Dedifferentiated amniotic fluid mesenchymal stem cell (primary cell): Measurements from ENCODE around the gene TMEM72.

Experiments used
- DNase-seq: peaks from one replicate; pipeline ENCODE4 v3.0.0-alpha.2; 2016; ENCODE audit errors: extremely low spot score

The TMEM72 gene

GRCh38 chr10:44978570-44979280 lies 67.6 kb downstream of the TMEM72 start, which contains the start of gene DEPP1:
Gene DEPP1, minus strand, starts transcription at chr10:44978809. Its CDS starts 779 bp downstream, at chr10:44978030.
- peak; percentile 86 for DNase-seq

- DNase-seq = no peak
These were observed 68.4 kb downstream of the TMEM72 start for GRCh38 chr10:44979281-44980191.

GRCh38 chr10:44980309-44981171 lies 69.4 kb downstream of the TMEM72 start:
- no peak for DNase-seq

GRCh38 chr10:44981172-44982113 lies 70.3 kb downstream of the TMEM72 start:
- peak; percentile 91 for DNase-seq

- no peak for DNase-seq
These were observed 71.0 kb downstream of the TMEM72 start for GRCh38 chr10:44982114-44982460.

- no peak for DNase-seq
These were observed 71.4 kb downstream of the TMEM72 start for GRCh38 chr10:44982496-44982895.

- DNase-seq = no peak
These were observed 72.1 kb downstream of the TMEM72 start for GRCh38 chr10:44983066-44983894.

GRCh38 chr10:44983895-44984278 lies 72.8 kb downstream of the TMEM72 start:
- DNase-seq = no peak

GRCh38 chr10:44984671-44985101 lies 73.5 kb downstream of the TMEM72 start:
- DNase-seq = no peak

- DNase-seq = peak; percentile 81
These were observed 74.1 kb downstream of the TMEM72 start for GRCh38 chr10:44985175-44985681.

GRCh38 chr10:44986179-44986578 lies 75.0 kb downstream of the TMEM72 start:
- no peak for DNase-seq
